ENCODE data around the gene NGEF.

GRCh38 chr2:232889876-232890401 lies 123.1 kb downstream of the NGEF start:
- no peak for TF ChIP-seq CTCF (IDR thresholded peaks at IDR 0.05; ENCODE audit: insufficient read depth, low read length)
- no peak for TF ChIP-seq REST (IDR thresholded peaks at IDR 0.05; ENCODE audit: insufficient replicate concordance, low read depth)
- no peak for TF ChIP-seq POLR2AphosphoS5 (IDR thresholded peaks at IDR 0.05; ENCODE audit: low read depth)
- no peak for TF ChIP-seq SPI1 (IDR thresholded peaks at IDR 0.05; ENCODE audit: borderline replicate concordance, low read depth)
- TF ChIP-seq GABPA (IDR thresholded peaks at IDR 0.05; ENCODE audit: low read depth) = no peak
